Measurements from ENCODE around the gene LCE3B.

DNA sequence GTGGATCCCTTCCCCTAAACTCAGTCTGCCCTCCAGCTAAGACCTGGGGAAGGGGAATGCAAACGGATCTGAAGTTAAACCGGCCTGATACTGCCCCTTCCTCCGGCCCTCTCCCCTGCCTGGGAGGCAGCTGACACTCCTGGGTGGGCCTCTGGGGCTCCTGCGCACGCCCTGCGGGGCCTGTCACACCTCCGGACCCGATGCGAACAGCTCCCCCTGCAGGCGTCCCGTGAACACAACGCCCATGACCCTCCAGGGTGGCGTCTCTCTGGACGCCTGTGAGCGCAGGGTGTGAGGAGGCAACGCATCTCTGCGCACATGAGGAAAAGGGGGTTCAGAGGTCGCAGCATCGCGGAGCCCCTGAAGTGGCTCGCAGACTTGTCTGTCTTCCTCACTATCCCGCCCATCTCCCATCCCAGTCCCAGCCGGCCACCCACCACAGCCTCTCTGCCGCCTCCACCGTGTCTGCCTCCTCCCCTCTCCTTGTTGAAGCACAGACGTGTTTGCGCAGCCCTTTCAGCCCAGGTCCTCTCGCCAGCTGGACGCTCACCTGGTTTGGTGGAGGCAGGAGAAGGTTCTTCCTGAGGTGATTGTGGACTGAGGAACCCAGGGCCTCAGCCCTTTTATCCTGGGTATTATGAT, 9.7 kb downstream of the LCE3B start:
- TF ChIP-seq, protein P1, sequence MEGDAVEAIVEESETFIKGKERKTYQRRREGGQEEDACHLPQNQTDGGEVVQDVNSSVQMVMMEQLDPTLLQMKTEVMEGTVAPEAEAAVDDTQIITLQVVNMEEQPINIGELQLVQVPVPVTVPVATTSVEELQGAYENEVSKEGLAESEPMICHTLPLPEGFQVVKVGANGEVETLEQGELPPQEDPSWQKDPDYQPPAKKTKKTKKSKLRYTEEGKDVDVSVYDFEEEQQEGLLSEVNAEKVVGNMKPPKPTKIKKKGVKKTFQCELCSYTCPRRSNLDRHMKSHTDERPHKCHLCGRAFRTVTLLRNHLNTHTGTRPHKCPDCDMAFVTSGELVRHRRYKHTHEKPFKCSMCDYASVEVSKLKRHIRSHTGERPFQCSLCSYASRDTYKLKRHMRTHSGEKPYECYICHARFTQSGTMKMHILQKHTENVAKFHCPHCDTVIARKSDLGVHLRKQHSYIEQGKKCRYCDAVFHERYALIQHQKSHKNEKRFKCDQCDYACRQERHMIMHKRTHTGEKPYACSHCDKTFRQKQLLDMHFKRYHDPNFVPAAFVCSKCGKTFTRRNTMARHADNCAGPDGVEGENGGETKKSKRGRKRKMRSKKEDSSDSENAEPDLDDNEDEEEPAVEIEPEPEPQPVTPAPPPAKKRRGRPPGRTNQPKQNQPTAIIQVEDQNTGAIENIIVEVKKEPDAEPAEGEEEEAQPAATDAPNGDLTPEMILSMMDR (IDR thresholded peaks at IDR 0.05): peak in 1 of 3 experiments; percentile 16
- TF ChIP-seq POLR2A (IDR thresholded peaks at IDR 0.05): no peak
